ENCODE results near the gene ALOX12B. TPM values are rescaled to one million over a fixed set of nuclear protein-coding genes. Genes with fewer than 3 reads are reported as not detected.

ALOX12B gene
- total and polyA plus RNA-seq, 2 of the 13 experiments (the other 11 are each of a cell fraction or from before 2014, with no cell fraction given): 0.13 TPM; not detected in 1

GRCh38 chr17:8079291-8080207, 8.0 kb downstream of the ALOX12B start (continued):
- 0 out of 2 replicates have a peak, but pooled peaks have one; percentile 42 for TF ChIP-seq ZNF276 (CRISPR knock-in tag; IDR thresholded peaks at IDR 0.05; ENCODE audit: low read depth)
- 0 out of 2 replicates have a peak, but pooled peaks have one; percentile 31 for TF ChIP-seq ZBTB2 (CRISPR knock-in tag; IDR thresholded peaks at IDR 0.05; ENCODE audit: low read depth)
- no peak for TF ChIP-seq EED (CRISPR knock-in tag; IDR thresholded peaks at IDR 0.05)
- no peak for TF ChIP-seq POLR2AphosphoS2 (IDR thresholded peaks at IDR 0.05; ENCODE audit: low read depth, low read length)
- TF ChIP-seq ZNF883 (CRISPR knock-in tag; IDR thresholded peaks at IDR 0.05; ENCODE audit: not compliant biosample characterization): peak; percentile 33
- TF ChIP-seq HOMEZ (CRISPR knock-in tag; IDR thresholded peaks at IDR 0.05; ENCODE audit: low read depth): no peak
- no peak for TF ChIP-seq ZNF230 (CRISPR knock-in tag; IDR thresholded peaks at IDR 0.05)
- TF ChIP-seq MAX (IDR thresholded peaks at IDR 0.05): peak; percentile 59
- no peak for TF ChIP-seq THAP8 (CRISPR knock-in tag; IDR thresholded peaks at IDR 0.05; ENCODE audit: borderline replicate concordance)
- TF ChIP-seq RBFOX2 (IDR thresholded peaks at IDR 0.05; ENCODE audit: low read depth, low read length): peak; percentile 57
- TF ChIP-seq ERF (CRISPR knock-in tag; IDR thresholded peaks at IDR 0.05): peak; percentile 3; the same call in 1 of the 2 replicates
- peak; percentile 42; the same call in 1 of the 2 replicates for TF ChIP-seq SALL1 (CRISPR knock-in tag; IDR thresholded peaks at IDR 0.05)
- TF ChIP-seq ZNF280B (CRISPR knock-in tag; IDR thresholded peaks at IDR 0.05; ENCODE audit: borderline replicate concordance): 0 out of 2 replicates have a peak, but pooled peaks have one; percentile 15
- TF ChIP-seq TAF1 (CRISPR knock-in tag; IDR thresholded peaks at IDR 0.05): peak; percentile 22; the same call in 1 of the 2 replicates
- TF ChIP-seq ZNF451 (CRISPR knock-in tag; IDR thresholded peaks at IDR 0.05): no peak
- no peak for TF ChIP-seq HES4 (CRISPR knock-in tag; IDR thresholded peaks at IDR 0.05; ENCODE audit: borderline replicate concordance)
- peak; percentile 33; the same call in 1 of the 2 replicates for TF ChIP-seq KLF6 (CRISPR knock-in tag; IDR thresholded peaks at IDR 0.05)
- TF ChIP-seq ZNF776 (CRISPR knock-in tag; IDR thresholded peaks at IDR 0.05): no peak
- TF ChIP-seq ZNF414 (CRISPR knock-in tag; IDR thresholded peaks at IDR 0.05): no peak
- no peak for TF ChIP-seq ZNF598 (CRISPR knock-in tag; IDR thresholded peaks at IDR 0.05; ENCODE audit: borderline replicate concordance)

Measured in HepG2 (cell line).